Activated naive CD4-positive, alpha-beta T cell treated with anti-CD3 and anti-CD28 coated beads, Interleukin-2, amount 10 ng/mL, durations not matched to agents 7 days and 5 days (primary cell): ENCODE measurements around the gene TNFRSF8.

Source experiments
- CTCF ChIA-PET: fragments of 350-600 bp; sonication (Branson Sonifier 250); formaldehyde crosslinking; loops from one replicate; lab custom pipeline; 2021; ENCODE audit warnings: antibody characterized with exemption; lab: Charles Lee
- DNase-seq: peaks from one replicate; pipeline ENCODE4 v3.0.0-alpha.2; 2020
- H3K27ac Mint-ChIP-seq: one replicate; pipeline ENCODE4 v1.8.0; 2021; ENCODE audit warnings: mild to moderate bottlenecking, moderate library complexity, mixed read lengths
- H3K27me3 Mint-ChIP-seq: one replicate; pipeline ENCODE4 v1.8.0; 2021; ENCODE audit warnings: mild to moderate bottlenecking, mixed read lengths
- H3K36me3 Mint-ChIP-seq: one replicate; pipeline ENCODE4 v1.8.0; 2021; ENCODE audit warnings: mixed read lengths
- H3K4me1 Mint-ChIP-seq: one replicate; pipeline ENCODE4 v1.8.0; 2021; ENCODE audit warnings: mixed read lengths
- H3K4me3 Mint-ChIP-seq: one replicate; pipeline ENCODE4 v1.8.0; 2021; ENCODE audit warnings: mild to moderate bottlenecking, moderate library complexity, mixed read lengths
- H3K9me3 Mint-ChIP-seq: one replicate; pipeline ENCODE4 v1.8.0; 2021; ENCODE audit warnings: mixed read lengths

Gene TNFRSF8

GRCh38 chr1:12185036-12185917 is 122.2 kb downstream of the TNFRSF8 start:
- CTCF ChIA-PET, result interaction anchor here (13.6 kb wide), 1 partner anchor 62 kb away, joined by 116 read pairs; no protein-coding TSS in a partner anchor
- Mint-ChIP-seq H3K27ac (no peak overlapping the region), H3K27me3 (no peaks in the 10 kb centered on the region), H3K9me3 (no peaks in the 10 kb centered on the region), H3K36me3 (peaks cover 44% of the 10 kb centered on the region), H3K4me1 (peaks cover 61% of the 10 kb centered on the region), H3K4me3 (no peak overlapping the region)
- no peak for DNase-seq

DNA sequence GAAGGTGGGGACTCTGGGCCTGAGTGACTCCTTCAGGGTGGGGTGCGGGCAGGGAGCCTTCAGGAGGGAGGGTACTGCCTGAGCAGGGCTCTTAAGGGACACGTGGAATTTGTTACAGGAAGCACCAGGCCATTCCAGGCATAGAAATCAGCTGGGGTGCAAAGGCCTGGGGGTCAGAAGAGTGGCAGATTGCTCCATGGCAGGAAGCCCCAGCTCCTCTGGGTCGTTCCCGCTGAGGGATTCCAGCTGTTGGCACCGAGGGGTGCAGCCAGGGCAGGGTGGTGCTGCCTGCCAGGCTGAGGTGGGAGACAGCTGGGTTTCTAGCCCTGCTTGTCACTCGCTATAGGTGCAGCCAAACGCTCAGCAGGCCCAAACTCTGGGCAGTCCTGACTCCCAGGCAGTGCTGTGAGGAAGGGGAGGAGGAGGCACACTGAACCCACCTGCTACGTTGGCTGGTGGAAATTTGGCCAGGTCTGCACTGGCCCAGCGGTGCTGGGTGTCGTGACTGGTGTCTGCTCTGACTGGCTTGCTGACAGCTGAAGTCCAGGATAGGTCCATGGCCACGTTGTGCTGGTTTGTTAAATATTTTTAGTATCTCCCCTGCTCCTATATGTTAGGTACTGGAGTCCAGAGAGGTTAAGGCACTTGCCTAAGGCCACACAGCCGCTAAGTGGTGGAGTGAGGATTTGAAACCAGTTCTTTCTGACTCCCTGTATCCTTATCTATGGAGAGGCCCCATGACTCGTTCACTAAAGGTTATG is 123.0 kb downstream of the TNFRSF8 start:
- Mint-ChIP-seq H3K4me3 (no peak overlapping the region), H3K27ac (peak overlapping the region; percentile 69), H3K27me3 (no peaks in the 10 kb centered on the region), H3K4me1 (peaks cover 56% of the 10 kb centered on the region), H3K9me3 (no peaks in the 10 kb centered on the region), H3K36me3 (peaks cover 46% of the 10 kb centered on the region)
- no peak for DNase-seq
- CTCF ChIA-PET, result interaction anchor here (1.4 to 13.6 kb wide), 2 partner anchors 8 to 63 kb away, joined by 4 to 116 read pairs; no protein-coding TSS in a partner anchor

GRCh38 chr1:12186679-12186985 is 123.5 kb downstream of the TNFRSF8 start:
- peak overlapping the region; percentile 69 for H3K27ac Mint-ChIP-seq

GRCh38 chr1:12188115-12188514 is 125.0 kb downstream of the TNFRSF8 start:
- CTCF ChIA-PET, result interaction anchor here (1.7 to 2.3 kb wide), 2 partner anchors 13 to 63 kb away, joined by 5 to 8 read pairs; no protein-coding TSS in a partner anchor
- Mint-ChIP-seq H3K4me1 (peaks cover 43% of the 10 kb centered on the region), H3K9me3 (no peaks in the 10 kb centered on the region), H3K27me3 (no peaks in the 10 kb centered on the region), H3K27ac (no peak overlapping the region), H3K4me3 (no peak overlapping the region), H3K36me3 (peaks cover 48% of the 10 kb centered on the region)
- no peak for DNase-seq

More at GRCh38 chr1:12186679-12186985, 123.5 kb downstream of the TNFRSF8 start:
- no peaks in the 10 kb centered on the region for H3K9me3 Mint-ChIP-seq
- H3K36me3 Mint-ChIP-seq, result peaks cover 48% of the 10 kb centered on the region
- no peaks in the 10 kb centered on the region for H3K27me3 Mint-ChIP-seq
- no peak overlapping the region for H3K4me3 Mint-ChIP-seq
- DNase-seq, result no peak
- CTCF ChIA-PET, result interaction anchor here (1.4 kb wide), 1 partner anchor 9 kb away, joined by 4 read pairs; no protein-coding TSS in a partner anchor
- peaks cover 52% of the 10 kb centered on the region for H3K4me1 Mint-ChIP-seq

DNA sequence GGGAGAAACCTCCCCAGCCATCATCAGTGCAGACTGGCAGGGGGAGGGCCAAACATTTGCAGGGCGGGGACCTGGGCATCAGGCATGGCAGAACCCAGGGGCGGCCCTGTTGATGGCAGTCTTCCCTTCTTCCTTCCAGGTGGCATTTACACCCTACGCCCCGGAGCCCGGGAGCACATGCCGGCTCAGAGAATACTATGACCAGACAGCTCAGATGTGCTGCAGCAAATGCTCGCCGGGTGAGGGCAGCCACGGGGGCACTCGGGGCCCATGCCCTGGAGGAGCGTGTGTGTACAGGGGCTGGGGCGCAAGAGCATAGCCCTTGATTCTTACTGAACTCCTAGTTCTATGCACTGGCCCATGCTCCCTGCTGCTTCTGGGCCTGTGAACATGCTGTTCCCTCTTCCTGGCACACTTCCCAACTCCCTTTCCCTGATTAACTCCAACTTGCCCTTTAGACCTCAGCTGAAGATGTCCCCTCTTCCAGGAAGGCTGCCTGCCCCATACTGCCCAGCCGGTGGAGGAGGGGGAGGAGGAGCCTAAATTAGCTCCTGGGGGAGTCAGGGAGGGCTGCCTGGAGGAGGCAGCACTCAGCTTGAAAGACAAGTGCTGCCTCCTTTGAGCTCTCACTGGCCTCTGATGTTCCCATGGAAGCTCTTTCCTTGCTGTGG is 125.7 kb downstream of the TNFRSF8 start:
- no peak overlapping the region for H3K27ac Mint-ChIP-seq
- peaks cover 42% of the 10 kb centered on the region for H3K4me1 Mint-ChIP-seq
- H3K9me3 Mint-ChIP-seq, result no peaks in the 10 kb centered on the region
- no peak overlapping the region for H3K4me3 Mint-ChIP-seq
- CTCF ChIA-PET, result interaction anchor here (1.7 to 2.3 kb wide), 2 partner anchors 12 to 63 kb away, joined by 5 to 8 read pairs; no protein-coding TSS in a partner anchor
- no peak for DNase-seq
- peaks cover 49% of the 10 kb centered on the region for H3K36me3 Mint-ChIP-seq
- H3K27me3 Mint-ChIP-seq, result no peaks in the 10 kb centered on the region

- Mint-ChIP-seq H3K9me3 (no peaks in the 10 kb centered on the region), H3K4me1 (peaks cover 42% of the 10 kb centered on the region), H3K27ac (no peak overlapping the region), H3K36me3 (peaks cover 53% of the 10 kb centered on the region), H3K27me3 (no peaks in the 10 kb centered on the region), H3K4me3 (no peak overlapping the region)
- DNase-seq, result no peak
- CTCF ChIA-PET, result interaction anchor here (1.7 to 2.3 kb wide), 2 partner anchors 12 to 64 kb away, joined by 5 to 8 read pairs; no protein-coding TSS in a partner anchor
Observed at GRCh38 chr1:12189328-12189682, 126.2 kb downstream of the TNFRSF8 start.

DNA sequence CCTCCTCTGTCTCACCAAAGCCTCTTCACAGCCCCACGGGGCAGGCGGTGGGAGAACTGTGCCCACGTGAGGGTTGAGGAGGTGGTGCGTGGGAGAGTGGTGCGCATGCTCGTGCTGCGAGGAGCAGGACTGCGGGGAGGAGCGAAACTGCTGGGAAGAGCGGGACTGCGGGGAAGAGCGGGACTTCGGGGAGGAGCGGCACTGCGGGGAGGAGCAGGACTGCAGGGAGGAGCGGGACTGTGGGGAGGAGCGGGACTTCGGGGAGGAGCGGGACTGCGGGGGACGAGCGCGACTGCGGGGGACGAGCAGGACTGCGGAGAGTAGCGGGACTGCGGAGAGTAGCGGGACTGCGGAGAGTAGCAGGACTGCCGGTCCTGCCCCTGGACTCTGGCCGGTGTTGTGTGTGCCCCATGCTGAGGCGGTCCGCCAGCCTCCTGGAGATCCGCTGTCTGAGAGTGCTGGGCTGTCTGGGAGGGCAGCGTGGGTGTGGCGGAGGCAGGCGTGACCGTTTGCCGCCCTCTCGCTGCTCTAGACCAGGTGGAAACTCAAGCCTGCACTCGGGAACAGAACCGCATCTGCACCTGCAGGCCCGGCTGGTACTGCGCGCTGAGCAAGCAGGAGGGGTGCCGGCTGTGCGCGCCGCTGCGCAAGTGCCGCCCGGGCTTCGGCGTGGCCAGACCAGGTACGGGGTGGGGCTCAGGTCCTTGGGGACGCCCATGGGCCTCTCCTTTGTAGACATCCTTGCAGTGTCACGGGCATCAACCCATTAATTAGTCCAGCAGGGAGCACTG is 128.3 kb downstream of the TNFRSF8 start:
- no peak for DNase-seq
- CTCF ChIA-PET, result interaction anchor here (0.6 to 3.1 kb wide), 3 partner anchors 64 to 67 kb away, joined by 3 to 14 read pairs (median 11); no protein-coding TSS in a partner anchor
- H3K4me1 Mint-ChIP-seq, result peaks cover 48% of the 10 kb centered on the region
- H3K4me3 Mint-ChIP-seq, result no peak overlapping the region
- H3K36me3 Mint-ChIP-seq, result peaks cover 63% of the 10 kb centered on the region
- H3K27ac Mint-ChIP-seq, result peak overlapping the region; percentile 60
- no peaks in the 10 kb centered on the region for H3K9me3 Mint-ChIP-seq
- no peaks in the 10 kb centered on the region for H3K27me3 Mint-ChIP-seq
